Measurements from ENCODE around the gene MMP20.

The MMP20 gene

DNA sequence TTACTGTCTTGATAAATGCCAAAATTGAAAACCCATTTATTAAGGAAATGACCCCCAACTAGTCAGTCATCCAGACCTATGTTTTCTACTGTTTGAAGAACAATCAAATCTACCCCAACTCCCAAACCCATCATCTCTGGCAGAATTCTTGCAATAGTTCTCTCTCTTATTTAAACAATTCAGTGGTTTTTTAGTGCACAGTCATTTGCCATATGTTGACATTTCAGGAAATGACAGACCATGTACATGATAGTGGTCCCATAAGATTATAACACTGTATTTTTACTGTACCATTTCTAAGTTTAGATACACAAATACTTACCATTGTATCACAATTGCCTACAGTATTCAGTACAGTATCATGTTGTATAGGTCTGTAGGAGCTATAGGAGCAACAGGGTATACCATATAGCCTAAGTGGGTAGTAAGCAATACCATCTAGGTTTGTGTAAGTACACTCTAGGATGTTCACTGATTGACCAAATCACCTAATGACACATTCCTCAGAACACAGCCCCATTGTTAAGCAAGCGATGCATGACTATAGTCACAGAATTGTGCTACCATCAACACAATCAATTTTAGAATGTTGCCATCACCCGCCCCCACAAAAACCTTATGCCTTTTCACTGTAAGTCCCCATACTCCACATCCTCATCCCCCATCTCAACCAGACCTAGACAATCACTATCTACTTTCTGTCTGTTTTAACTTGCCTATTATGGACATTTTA is 41.8 kb downstream of the MMP20 start:
- TF ChIP-seq, protein P1, sequence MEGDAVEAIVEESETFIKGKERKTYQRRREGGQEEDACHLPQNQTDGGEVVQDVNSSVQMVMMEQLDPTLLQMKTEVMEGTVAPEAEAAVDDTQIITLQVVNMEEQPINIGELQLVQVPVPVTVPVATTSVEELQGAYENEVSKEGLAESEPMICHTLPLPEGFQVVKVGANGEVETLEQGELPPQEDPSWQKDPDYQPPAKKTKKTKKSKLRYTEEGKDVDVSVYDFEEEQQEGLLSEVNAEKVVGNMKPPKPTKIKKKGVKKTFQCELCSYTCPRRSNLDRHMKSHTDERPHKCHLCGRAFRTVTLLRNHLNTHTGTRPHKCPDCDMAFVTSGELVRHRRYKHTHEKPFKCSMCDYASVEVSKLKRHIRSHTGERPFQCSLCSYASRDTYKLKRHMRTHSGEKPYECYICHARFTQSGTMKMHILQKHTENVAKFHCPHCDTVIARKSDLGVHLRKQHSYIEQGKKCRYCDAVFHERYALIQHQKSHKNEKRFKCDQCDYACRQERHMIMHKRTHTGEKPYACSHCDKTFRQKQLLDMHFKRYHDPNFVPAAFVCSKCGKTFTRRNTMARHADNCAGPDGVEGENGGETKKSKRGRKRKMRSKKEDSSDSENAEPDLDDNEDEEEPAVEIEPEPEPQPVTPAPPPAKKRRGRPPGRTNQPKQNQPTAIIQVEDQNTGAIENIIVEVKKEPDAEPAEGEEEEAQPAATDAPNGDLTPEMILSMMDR (IDR thresholded peaks at IDR 0.05; ENCODE audit: extremely low read depth, missing control alignments) = no peak
- DNase-seq (ENCODE audit: low spot score) = no peak

DNA sequence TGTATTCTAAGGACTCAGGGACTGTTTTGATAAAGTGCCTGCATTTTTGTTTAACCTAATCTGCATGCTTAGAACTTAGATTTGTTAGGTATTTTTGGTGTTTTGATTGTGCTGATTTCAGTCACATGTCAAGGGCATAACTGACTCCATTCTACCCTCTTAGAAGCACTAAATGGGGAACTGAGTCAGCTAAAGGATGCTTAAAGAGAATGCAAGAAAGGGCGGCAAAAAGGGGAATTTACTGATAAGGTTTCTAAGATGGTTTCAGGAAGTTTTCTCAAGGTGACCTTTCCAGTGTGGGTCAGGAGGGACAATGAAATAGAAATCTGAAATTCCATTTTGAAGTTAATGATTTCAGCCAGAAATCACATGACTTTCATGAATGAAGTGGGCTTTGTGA is 43.0 kb downstream of the MMP20 start:
- no peak for DNase-seq (ENCODE audit: low spot score)
- TF ChIP-seq, protein P1 (IDR thresholded peaks at IDR 0.05; ENCODE audit: extremely low read depth, missing control alignments) = no peak

DNA sequence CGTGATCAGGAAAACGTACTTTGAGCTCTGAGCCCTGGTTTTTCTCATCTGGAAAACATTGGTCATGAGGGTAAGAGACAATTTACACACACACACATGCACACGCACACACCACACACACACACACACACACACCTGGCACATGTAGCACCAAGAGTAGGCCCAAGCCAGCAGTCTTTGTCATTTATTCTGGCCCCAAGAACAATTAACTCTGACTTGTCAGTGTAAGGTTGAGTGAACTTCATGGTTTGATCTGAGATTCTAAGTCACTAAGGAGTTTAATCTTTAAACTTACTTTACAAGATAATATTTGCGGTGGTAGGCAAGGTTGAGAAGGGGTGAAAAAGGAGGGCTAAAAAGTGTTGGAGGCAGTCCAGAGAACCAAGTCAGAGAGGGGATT is 44.1 kb downstream of the MMP20 start:
- TF ChIP-seq, protein P1 (IDR thresholded peaks at IDR 0.05; ENCODE audit: extremely low read depth, missing control alignments) = no peak
- no peak for DNase-seq (ENCODE audit: low spot score)

DNA sequence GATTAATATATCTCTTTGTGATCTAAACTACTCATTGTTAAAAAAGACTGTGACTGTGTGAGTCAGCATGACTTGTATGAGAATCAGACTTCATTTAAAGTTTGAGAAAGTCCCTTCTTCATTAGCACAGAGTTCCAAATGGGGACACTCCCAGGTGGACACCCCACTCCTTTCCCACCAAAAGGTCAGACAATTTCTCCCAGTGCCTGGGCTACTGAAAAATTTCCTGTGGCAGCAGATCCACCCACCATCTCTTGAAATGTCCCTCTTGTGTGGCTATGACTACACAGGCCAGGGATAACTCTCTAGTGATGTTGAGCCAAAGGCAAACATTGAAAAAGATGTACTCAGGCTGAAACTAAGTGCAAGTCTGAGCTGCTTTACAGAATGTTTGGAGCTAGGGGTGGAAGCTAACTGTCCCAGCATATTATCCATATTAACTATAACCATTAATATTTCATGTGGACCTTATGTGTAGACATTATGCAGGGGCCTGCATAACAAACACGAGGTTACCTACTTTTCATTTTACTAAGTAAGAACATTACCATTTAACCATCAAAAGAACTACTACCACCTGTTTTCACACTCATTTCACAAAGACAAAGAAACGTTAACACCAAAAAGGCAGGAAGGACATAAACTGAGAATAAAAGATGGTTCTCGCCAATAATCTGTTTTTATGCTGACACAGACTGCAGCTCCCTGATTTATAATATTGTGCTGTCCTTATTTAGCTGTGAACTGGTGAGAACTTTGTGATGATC is 44.8 kb downstream of the MMP20 start:
- TF ChIP-seq, protein P1 (IDR thresholded peaks at IDR 0.05; ENCODE audit: extremely low read depth, missing control alignments) = no peak
- DNase-seq (ENCODE audit: low spot score) = no peak

DNA sequence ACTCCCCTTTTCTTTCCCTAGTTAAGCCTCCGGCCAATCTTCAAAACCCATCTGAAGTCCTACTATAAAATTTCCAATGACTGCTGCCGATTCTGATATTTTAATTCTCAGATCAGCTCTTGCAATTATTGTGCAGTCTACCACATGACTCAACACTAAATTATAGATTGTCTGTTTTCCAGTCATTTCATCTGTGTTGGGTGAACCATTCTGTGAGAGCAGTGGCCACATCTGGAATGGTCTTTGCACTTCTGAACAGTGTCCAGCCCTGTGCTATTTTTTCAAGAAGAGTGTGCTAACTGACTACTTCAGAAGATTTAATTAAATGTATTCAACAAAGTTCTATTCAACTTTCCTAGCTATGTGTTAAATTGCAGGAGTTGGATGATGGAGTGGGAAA is 47.4 kb downstream of the MMP20 start:
- TF ChIP-seq, protein P1 (IDR thresholded peaks at IDR 0.05; ENCODE audit: extremely low read depth, missing control alignments) = no peak

DNA sequence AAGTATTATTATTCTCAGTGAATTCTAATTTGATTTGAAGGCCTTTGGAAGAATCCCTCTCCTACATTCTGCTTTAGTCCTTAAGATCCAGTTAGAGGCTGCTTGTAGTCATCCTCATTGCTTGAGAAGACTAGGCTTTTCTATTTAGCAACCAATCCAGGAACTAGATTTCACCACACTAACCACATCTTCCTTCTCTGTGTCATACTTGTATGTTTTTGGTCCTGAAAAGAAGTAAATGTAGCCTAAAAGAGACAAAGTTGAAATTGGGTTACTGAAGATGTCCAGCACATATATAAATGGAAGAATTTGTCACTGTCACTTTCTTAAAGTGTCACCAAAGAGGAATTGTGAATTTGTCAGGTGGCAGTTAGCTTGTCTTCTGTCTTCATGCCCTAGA is 48.0 kb downstream of the MMP20 start:
- no peak for DNase-seq (ENCODE audit: low spot score)
- TF ChIP-seq, protein P1 (IDR thresholded peaks at IDR 0.05; ENCODE audit: extremely low read depth, missing control alignments) = no peak

More for the DNA sequence above, 47.4 kb downstream of the MMP20 start:
- no peak for DNase-seq (ENCODE audit: low spot score)

DNA sequence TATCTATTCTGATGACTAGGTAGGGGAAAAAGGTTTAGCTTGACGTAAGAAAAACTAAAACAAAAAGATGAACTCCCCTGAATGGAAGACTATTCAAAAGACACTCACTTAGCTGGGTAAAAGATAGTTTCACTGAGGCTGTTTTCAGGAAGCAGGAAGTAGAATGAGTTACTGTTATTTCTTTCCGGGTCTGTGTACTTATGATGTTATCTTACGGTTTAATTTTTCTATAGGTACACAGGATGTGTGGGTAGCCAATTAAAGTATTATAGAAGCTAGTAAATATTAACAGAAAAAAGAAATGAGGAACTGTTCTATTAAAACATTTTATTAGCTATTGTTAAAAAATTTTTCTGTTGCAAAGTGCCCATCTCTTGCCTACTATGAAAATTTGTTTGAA is 48.8 kb downstream of the MMP20 start:
- TF ChIP-seq, protein P1 (IDR thresholded peaks at IDR 0.05; ENCODE audit: extremely low read depth, missing control alignments) = no peak
- no peak for DNase-seq (ENCODE audit: low spot score)

Measured in GM20000 (cell line).